Measurements from ENCODE around the gene CBR3. TPM values are rescaled to one million over a fixed set of nuclear protein-coding genes. Genes with fewer than 3 reads are reported as not detected.
"Not testable (repeated sequence)": the region's sequence is repeated elsewhere in the genome, so short reads cannot be mapped to it uniquely, and the experiment has no call there.

The CBR3 gene
- total RNA-seq, 2 donors from 2014 or later, result 19.3 to 27.6 TPM

- ATAC-seq (ENCODE audit: insufficient number of reproducible peaks, low FRiP score, low read depth) (peak; percentile 61), DNase-seq (ENCODE audit: low spot score) (no peak)
- H3K4me1 ChIP-seq (ENCODE audit: control insufficient read depth in 1 of 2, low read depth in 2 of 2), result peaks cover 6 to 30% of the 10 kb centered on the region in 2 donors
Measured at GRCh38 chr21:36135391-36136102, 668 bp downstream of the CBR3 start.

GRCh38 chr21:36139791-36140190 is 4.9 kb downstream of the CBR3 start:
- DNase-seq (ENCODE audit: low spot score); H3K9me3 ChIP-seq; H3K36me3 ChIP-seq; H3K27ac ChIP-seq; H3K4me3 ChIP-seq; H3K27me3 ChIP-seq (replicated peaks; ENCODE audit: insufficient read depth); ATAC-seq (ENCODE audit: insufficient number of reproducible peaks, low FRiP score, low read depth): not testable (repeated sequence)
- peaks cover 3 to 20% of the 10 kb centered on the region in 2 donors for H3K4me1 ChIP-seq (ENCODE audit: control insufficient read depth in 1 of 2, low read depth in 2 of 2)

More at GRCh38 chr21:36135391-36136102, 668 bp downstream of the CBR3 start:
- no peaks in the 10 kb centered on the region for H3K9me3 ChIP-seq
- peaks cover 6% of the 10 kb centered on the region for H3K36me3 ChIP-seq
- peak overlapping the region; percentile 83 to 90 for H3K27ac ChIP-seq
- no peak for TF ChIP-seq CTCF (IDR thresholded peaks at IDR 0.05)
- no peaks in the 10 kb centered on the region for H3K27me3 ChIP-seq (replicated peaks; ENCODE audit: insufficient read depth)
- peak overlapping the region; percentile 83 for H3K4me3 ChIP-seq

- Histone ChIP-seq H3K27ac (no peak overlapping the region), H3K36me3 (peaks cover 6% of the 10 kb centered on the region), H3K27me3 (replicated peaks; ENCODE audit: insufficient read depth) (no peaks in the 10 kb centered on the region), H3K4me3 (no peak overlapping the region), H3K4me1 (ENCODE audit: control insufficient read depth in 1 of 2, low read depth in 2 of 2) (peaks cover 3 to 14% of the 10 kb centered on the region in 2 donors), H3K9me3 (no peaks in the 10 kb centered on the region)
- TF ChIP-seq CTCF (IDR thresholded peaks at IDR 0.05), result peak; percentile 73
- no peak for ATAC-seq (ENCODE audit: insufficient number of reproducible peaks, low FRiP score, low read depth)
- DNase-seq (ENCODE audit: low spot score), result no peak
Measured at GRCh38 chr21:36141513-36141925, 6.6 kb downstream of the CBR3 start.

GRCh38 chr21:36144233-36144632 is 9.4 kb downstream of the CBR3 start:
- not testable (repeated sequence) for DNase-seq (ENCODE audit: low spot score); ATAC-seq (ENCODE audit: insufficient number of reproducible peaks, low FRiP score, low read depth); H3K4me1 ChIP-seq (ENCODE audit: control insufficient read depth in 1 of 2, low read depth in 2 of 2); H3K36me3 ChIP-seq; H3K4me3 ChIP-seq; H3K9me3 ChIP-seq; H3K27me3 ChIP-seq (replicated peaks; ENCODE audit: insufficient read depth); H3K27ac ChIP-seq

GRCh38 chr21:36145259-36145658 is 10.4 kb downstream of the CBR3 start:
- Histone ChIP-seq H3K4me1 (ENCODE audit: control insufficient read depth in 1 of 2, low read depth in 2 of 2) (peaks cover 5 to 9% of the 10 kb centered on the region in 2 donors), H3K9me3 (no peaks in the 10 kb centered on the region), H3K36me3 (peaks cover 2% of the 10 kb centered on the region), H3K4me3 (no peak overlapping the region), H3K27me3 (replicated peaks; ENCODE audit: insufficient read depth) (no peaks in the 10 kb centered on the region), H3K27ac (no peak overlapping the region)
- no peak for TF ChIP-seq CTCF (IDR thresholded peaks at IDR 0.05)
- ATAC-seq (ENCODE audit: insufficient number of reproducible peaks, low FRiP score, low read depth), result no peak
- DNase-seq (ENCODE audit: low spot score), result no peak

GRCh38 chr21:36147911-36148310 is 13.0 kb downstream of the CBR3 start:
- TF ChIP-seq CTCF (IDR thresholded peaks at IDR 0.05), result no peak
- no peak for DNase-seq (ENCODE audit: low spot score)
- no peak overlapping the region for H3K4me3 ChIP-seq
- no peak overlapping the region for H3K27ac ChIP-seq
- ATAC-seq (ENCODE audit: insufficient number of reproducible peaks, low FRiP score, low read depth), result no peak
- no peaks in the 10 kb centered on the region for H3K36me3 ChIP-seq
- H3K9me3 ChIP-seq, result no peaks in the 10 kb centered on the region
- peaks cover 9 to 14% of the 10 kb centered on the region in 2 donors for H3K4me1 ChIP-seq (ENCODE audit: control insufficient read depth in 1 of 2, low read depth in 2 of 2)
- H3K27me3 ChIP-seq (replicated peaks; ENCODE audit: insufficient read depth), result no peaks in the 10 kb centered on the region
